GM19240 (cell line): Measurements from ENCODE around the gene LRP1B.
"Not testable (repeated sequence)": the region's sequence is repeated elsewhere in the genome, so short reads cannot be mapped to it uniquely, and the experiment has no call there.

Experiments
- DNase-seq: peaks from one replicate; pipeline ENCODE4 v3.0.0; 2011; ENCODE audit warnings: low spot score; ENCODE audit not compliant: insufficient read length

LRP1B gene

GRCh38 chr2:140577453-140577852 is 1553.4 kb downstream of the LRP1B start:
- DNase-seq, result no peak

GRCh38 chr2:140567734-140568133 is 1563.1 kb downstream of the LRP1B start:
- DNase-seq, result no peak

GRCh38 chr2:140565756-140566155 is 1565.1 kb downstream of the LRP1B start:
- DNase-seq, result no peak

- DNase-seq, result no peak
Observed at GRCh38 chr2:140555701-140556100, 1575.1 kb downstream of the LRP1B start.

- DNase-seq, result no peak
Observed at GRCh38 chr2:140552634-140553033, 1578.2 kb downstream of the LRP1B start.

- no peak for DNase-seq
Observed at GRCh38 chr2:140551287-140551686, 1579.5 kb downstream of the LRP1B start.

GRCh38 chr2:140550821-140551220 is 1580.0 kb downstream of the LRP1B start:
- no peak for DNase-seq

- not testable (repeated sequence) for DNase-seq
Observed at GRCh38 chr2:140544769-140545168, 1586.0 kb downstream of the LRP1B start.

- no peak for DNase-seq
Observed at GRCh38 chr2:140542627-140543026, 1588.2 kb downstream of the LRP1B start.

GRCh38 chr2:140539242-140539875 is 1591.5 kb downstream of the LRP1B start:
- DNase-seq, result no peak

GRCh38 chr2:140529706-140530105 is 1601.1 kb downstream of the LRP1B start:
- no peak for DNase-seq

GRCh38 chr2:140528982-140529381 is 1601.8 kb downstream of the LRP1B start:
- no peak for DNase-seq

GRCh38 chr2:140526575-140526974 is 1604.2 kb downstream of the LRP1B start:
- DNase-seq, result no peak

GRCh38 chr2:140512106-140512505 is 1618.7 kb downstream of the LRP1B start:
- DNase-seq, result no peak

GRCh38 chr2:140509765-140510164 is 1621.1 kb downstream of the LRP1B start:
- no peak for DNase-seq

GRCh38 chr2:140508756-140509155 is 1622.1 kb downstream of the LRP1B start:
- DNase-seq, result no peak

GRCh38 chr2:140506606-140507005 is 1624.2 kb downstream of the LRP1B start:
- DNase-seq, result no peak

GRCh38 chr2:140504601-140505000 is 1626.2 kb downstream of the LRP1B start:
- no peak for DNase-seq

GRCh38 chr2:140502951-140503630 is 1627.7 kb downstream of the LRP1B start:
- no peak for DNase-seq

- DNase-seq, result no peak
Observed at GRCh38 chr2:140498360-140498759, 1632.5 kb downstream of the LRP1B start.

- no peak for DNase-seq
Observed at GRCh38 chr2:140496714-140497113, 1634.1 kb downstream of the LRP1B start.

GRCh38 chr2:140491876-140492275 is 1638.9 kb downstream of the LRP1B start:
- no peak for DNase-seq

GRCh38 chr2:140489193-140489592 is 1641.6 kb downstream of the LRP1B start:
- no peak for DNase-seq
